ENCODE results near the gene CD226. TPM values are rescaled to one million over a fixed set of nuclear protein-coding genes. Genes with fewer than 3 reads are reported as not detected.

The CD226 gene
- total and polyA plus RNA-seq, 2 experiments from 2014 or later: 0.05 to 2.1 TPM

DNA sequence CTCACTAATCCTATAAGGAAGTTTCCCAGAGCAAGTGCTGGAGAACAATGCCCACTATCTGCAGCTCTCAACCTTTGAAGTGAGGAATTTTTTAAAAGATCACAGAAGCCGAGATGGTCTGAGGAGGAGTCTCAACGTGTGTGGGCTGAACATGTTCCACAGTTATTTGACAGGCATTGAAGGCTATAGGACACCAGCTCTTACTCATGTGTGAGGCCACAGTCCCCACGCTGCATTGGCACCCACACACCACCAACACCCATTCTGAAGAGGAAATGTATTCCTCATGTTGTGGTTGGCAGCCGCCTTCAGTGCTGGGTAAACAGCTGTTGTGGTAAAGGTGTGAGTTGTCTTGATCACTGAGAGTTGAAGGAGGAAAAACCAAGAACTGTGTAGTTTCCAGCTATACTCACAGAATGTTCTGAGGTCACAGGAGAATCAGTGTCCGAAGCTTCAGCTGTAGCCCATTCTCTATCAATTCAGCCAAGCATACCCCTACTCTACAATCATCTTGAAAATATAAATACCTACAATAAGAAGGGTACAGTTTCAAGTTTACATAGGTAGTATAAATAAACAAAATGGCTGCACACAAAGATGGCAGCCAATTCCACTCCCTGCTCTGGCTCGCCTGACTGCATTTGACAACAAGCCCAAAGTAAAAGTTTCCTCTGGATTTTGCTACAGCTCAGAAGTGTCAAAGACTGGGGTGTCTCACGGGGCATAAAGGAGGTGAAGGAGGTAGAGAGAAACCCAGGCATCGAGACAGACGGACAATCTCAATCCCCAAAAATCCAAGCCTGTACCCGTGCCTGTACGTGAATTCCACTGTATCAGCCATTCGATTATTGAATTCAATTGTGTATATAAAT lies 12.1 kb downstream of the CD226 start:
- TF ChIP-seq EZH2 (IDR thresholded peaks at IDR 0.05; ENCODE audit: insufficient read depth, poor library complexity, severe bottlenecking) (no peak), EZH2phosphoT487 (IDR thresholded peaks at IDR 0.05; ENCODE audit: insufficient read depth, low read depth) (no peak)
- no peaks in the 10 kb centered on the region for H3K9me3 ChIP-seq (ENCODE audit: low read depth)
- no peaks in the 10 kb centered on the region for H3K9me2 ChIP-seq (ENCODE audit: insufficient read depth)
- no peaks in the 10 kb centered on the region for H3F3A ChIP-seq (ENCODE audit: insufficient read depth)
- H2AFZ ChIP-seq: no peak overlapping the region
- peaks cover 7% of the 10 kb centered on the region for H3K4me1 ChIP-seq (ENCODE audit: insufficient read depth)
- no peaks in the 10 kb centered on the region for H4K20me1 ChIP-seq (ENCODE audit: insufficient read depth)
- no peaks in the 10 kb centered on the region for H3K79me2 ChIP-seq (ENCODE audit: insufficient read depth)
- no peak overlapping the region for H3K9ac ChIP-seq
- in situ Hi-C loops (cut with MboI): no loop called here
- WGBS, 2 experiments (ENCODE audit: low coverage in 1 of 2, low lambda C conversion rate in 2 of 2, missing lambda C conversion rate in 2 of 2): 74 to 76% methylated on average over 12 of the region's 12 CpGs
- H3K4me2 ChIP-seq (ENCODE audit: unreplicated experiment): no peak overlapping the region
- H3K27ac ChIP-seq: no peak overlapping the region
- no peaks in the 10 kb centered on the region for H3K36me3 ChIP-seq (ENCODE audit: low read depth)
- DNase-seq: peak; percentile 39
- H3K27me3 ChIP-seq (replicated peaks; ENCODE audit: insufficient read depth): no peaks in the 10 kb centered on the region
- no peak overlapping the region for H3K4me3 ChIP-seq

DNA sequence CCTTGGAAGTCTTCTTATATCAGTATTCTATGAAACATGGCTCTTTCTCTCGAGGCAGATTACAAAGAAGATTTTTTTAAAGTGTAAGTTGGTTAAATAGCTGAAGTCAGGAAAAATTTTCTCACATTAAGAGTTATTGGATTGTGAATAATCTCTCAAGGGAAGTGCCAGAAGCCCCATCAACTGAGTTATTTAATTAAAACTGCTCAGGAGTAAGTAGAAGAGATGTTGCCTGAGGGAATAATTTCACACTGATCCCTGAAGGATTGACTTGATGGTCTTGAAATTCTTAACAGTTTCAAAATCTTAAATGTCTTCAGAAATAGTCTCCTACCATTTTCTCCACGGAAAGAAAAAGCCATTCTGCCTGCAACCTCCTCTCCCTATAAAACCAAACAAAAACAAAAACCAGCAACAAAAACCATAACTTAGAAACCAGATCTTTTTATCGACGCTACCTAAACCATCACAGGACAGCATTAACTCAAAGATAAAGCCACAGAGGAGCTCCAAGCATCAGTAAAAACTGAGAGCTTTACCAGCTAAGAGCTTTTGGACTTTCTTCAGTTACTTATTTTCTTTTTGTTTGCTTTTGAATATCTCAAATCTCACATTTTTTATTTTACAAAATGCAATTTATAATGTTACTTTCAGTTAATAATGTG lies 12.9 kb downstream of the CD226 start:
- no peaks in the 10 kb centered on the region for H3K79me2 ChIP-seq (ENCODE audit: insufficient read depth)
- no peak overlapping the region for H3K9ac ChIP-seq
- no peak for DNase-seq
- no peaks in the 10 kb centered on the region for H3F3A ChIP-seq (ENCODE audit: insufficient read depth)
- H3K4me1 ChIP-seq (ENCODE audit: insufficient read depth): peaks cover 7% of the 10 kb centered on the region
- no peak for TF ChIP-seq EZH2phosphoT487 (IDR thresholded peaks at IDR 0.05; ENCODE audit: insufficient read depth, low read depth)
- TF ChIP-seq EZH2 (IDR thresholded peaks at IDR 0.05; ENCODE audit: insufficient read depth, poor library complexity, severe bottlenecking): no peak
- in situ Hi-C loops (cut with MboI): no loop called here
- H3K27me3 ChIP-seq (replicated peaks; ENCODE audit: insufficient read depth): no peaks in the 10 kb centered on the region
- H3K4me2 ChIP-seq (ENCODE audit: unreplicated experiment): no peak overlapping the region
- no peaks in the 10 kb centered on the region for H3K9me2 ChIP-seq (ENCODE audit: insufficient read depth)
- H3K9me3 ChIP-seq (ENCODE audit: low read depth): no peaks in the 10 kb centered on the region
- no peak overlapping the region for H2AFZ ChIP-seq
- no peak overlapping the region for H3K27ac ChIP-seq
- no peak overlapping the region for H3K4me3 ChIP-seq
- H3K36me3 ChIP-seq (ENCODE audit: low read depth): peaks cover 5% of the 10 kb centered on the region; the same call in 1 of the 2 replicates
- no peaks in the 10 kb centered on the region for H4K20me1 ChIP-seq (ENCODE audit: insufficient read depth)
- 76% methylated on average over 4 of the region's 4 CpGs for WGBS, 2 experiments (ENCODE audit: low coverage in 1 of 2, low lambda C conversion rate in 2 of 2, missing lambda C conversion rate in 2 of 2)

DNA sequence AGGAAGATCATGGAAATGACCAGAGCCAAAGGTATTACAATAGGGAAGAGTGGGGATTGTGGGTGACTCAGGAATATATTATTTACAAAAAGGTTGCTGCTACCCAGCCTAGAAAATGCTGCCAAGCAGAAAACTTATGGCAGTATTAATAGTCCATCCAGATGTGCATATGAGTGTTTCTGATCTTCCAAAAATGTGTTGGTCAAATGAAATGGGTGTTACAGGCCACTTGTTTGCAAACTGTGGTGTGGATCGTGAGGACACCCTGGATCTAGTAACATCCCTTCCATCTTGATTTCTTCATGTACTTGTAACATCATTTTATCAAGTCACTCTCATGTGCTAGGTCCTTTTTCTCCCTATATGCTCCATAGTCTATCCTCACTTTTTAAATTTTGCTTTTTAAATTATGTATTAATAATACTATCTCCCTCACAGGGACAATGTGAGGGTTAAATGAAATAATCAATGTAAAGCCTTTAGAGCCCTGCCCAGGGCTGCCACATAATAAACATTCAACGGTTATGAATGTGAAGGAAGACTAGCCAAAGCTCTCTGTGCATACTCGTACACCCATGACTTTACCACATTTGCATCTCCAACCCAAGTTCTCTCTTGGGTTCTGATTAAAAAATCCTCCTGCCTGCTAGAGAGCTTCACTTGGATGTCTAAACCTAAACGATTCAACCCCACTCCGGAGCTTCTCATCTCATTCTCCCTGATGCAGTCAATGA lies 18.5 kb downstream of the CD226 start:
- no peak overlapping the region for H3K4me2 ChIP-seq (ENCODE audit: unreplicated experiment)
- 85 to 87% methylated on average over 5 of the region's 5 CpGs for WGBS, 2 experiments (ENCODE audit: low coverage in 1 of 2, low lambda C conversion rate in 2 of 2, missing lambda C conversion rate in 2 of 2)
- DNase-seq: no peak
- H3K9ac ChIP-seq: no peak overlapping the region
- H4K20me1 ChIP-seq (ENCODE audit: insufficient read depth): no peaks in the 10 kb centered on the region
- H3K9me3 ChIP-seq (ENCODE audit: low read depth): no peaks in the 10 kb centered on the region
- no peak overlapping the region for H3K4me3 ChIP-seq
- no peaks in the 10 kb centered on the region for H3F3A ChIP-seq (ENCODE audit: insufficient read depth)
- no peaks in the 10 kb centered on the region for H3K4me1 ChIP-seq (ENCODE audit: insufficient read depth)
- no peak overlapping the region for H2AFZ ChIP-seq
- H3K27me3 ChIP-seq (replicated peaks; ENCODE audit: insufficient read depth): no peaks in the 10 kb centered on the region
- no peak overlapping the region for H3K27ac ChIP-seq
- no peaks in the 10 kb centered on the region for H3K79me2 ChIP-seq (ENCODE audit: insufficient read depth)
- no peaks in the 10 kb centered on the region for H3K9me2 ChIP-seq (ENCODE audit: insufficient read depth)
- peaks cover 6% of the 10 kb centered on the region; the same call in 1 of the 2 replicates for H3K36me3 ChIP-seq (ENCODE audit: low read depth)
- TF ChIP-seq EZH2phosphoT487 (IDR thresholded peaks at IDR 0.05; ENCODE audit: insufficient read depth, low read depth) (no peak), EZH2 (IDR thresholded peaks at IDR 0.05; ENCODE audit: insufficient read depth, poor library complexity, severe bottlenecking) (no peak)
- in situ Hi-C loops (cut with MboI): no loop called here

DNA sequence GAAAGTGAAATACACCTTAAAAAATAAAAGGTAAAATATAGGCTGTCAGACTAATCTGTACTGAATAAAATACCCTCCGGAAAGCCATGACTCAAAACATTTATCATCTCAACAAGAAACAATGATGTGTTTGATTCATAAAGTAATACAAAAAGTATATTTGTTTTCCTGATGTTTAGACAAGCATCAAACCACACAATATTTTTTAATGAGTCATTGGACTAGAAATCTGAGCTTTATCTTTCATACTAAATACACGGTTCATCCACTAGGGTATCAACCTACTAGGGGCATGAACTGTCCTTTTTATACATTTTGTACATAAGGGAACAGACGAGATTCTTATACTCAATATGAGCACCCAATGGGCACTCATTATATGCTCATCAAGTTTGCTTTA lies 31.3 kb downstream of the CD226 start:
- in situ Hi-C loops (cut with MboI): no loop called here
- H3F3A ChIP-seq (ENCODE audit: insufficient read depth): no peaks in the 10 kb centered on the region
- no peak overlapping the region for H3K27ac ChIP-seq
- no peak for TF ChIP-seq EZH2phosphoT487 (IDR thresholded peaks at IDR 0.05; ENCODE audit: insufficient read depth, low read depth)
- no peak for TF ChIP-seq EZH2 (IDR thresholded peaks at IDR 0.05; ENCODE audit: insufficient read depth, poor library complexity, severe bottlenecking)
- H3K9ac ChIP-seq: no peak overlapping the region
- H3K4me1 ChIP-seq (ENCODE audit: insufficient read depth): no peaks in the 10 kb centered on the region
- H2AFZ ChIP-seq: no peak overlapping the region
- H3K9me2 ChIP-seq (ENCODE audit: insufficient read depth): no peaks in the 10 kb centered on the region
- 83 to 86% methylated on average over 3 of the region's 3 CpGs for WGBS, 2 experiments (ENCODE audit: low coverage in 1 of 2, low lambda C conversion rate in 2 of 2, missing lambda C conversion rate in 2 of 2)
- DNase-seq: no peak
- H3K27me3 ChIP-seq (replicated peaks; ENCODE audit: insufficient read depth): no peaks in the 10 kb centered on the region
- H3K4me3 ChIP-seq: no peak overlapping the region
- no peaks in the 10 kb centered on the region for H3K9me3 ChIP-seq (ENCODE audit: low read depth)
- H3K4me2 ChIP-seq (ENCODE audit: unreplicated experiment): no peak overlapping the region
- H3K36me3 ChIP-seq (ENCODE audit: low read depth): no peaks in the 10 kb centered on the region
- no peaks in the 10 kb centered on the region for H3K79me2 ChIP-seq (ENCODE audit: insufficient read depth)
- H4K20me1 ChIP-seq (ENCODE audit: insufficient read depth): no peaks in the 10 kb centered on the region

Data from GM23248 (cell line).